ENCODE measurements around the gene SLC35F1.

Gene SLC35F1

DNA sequence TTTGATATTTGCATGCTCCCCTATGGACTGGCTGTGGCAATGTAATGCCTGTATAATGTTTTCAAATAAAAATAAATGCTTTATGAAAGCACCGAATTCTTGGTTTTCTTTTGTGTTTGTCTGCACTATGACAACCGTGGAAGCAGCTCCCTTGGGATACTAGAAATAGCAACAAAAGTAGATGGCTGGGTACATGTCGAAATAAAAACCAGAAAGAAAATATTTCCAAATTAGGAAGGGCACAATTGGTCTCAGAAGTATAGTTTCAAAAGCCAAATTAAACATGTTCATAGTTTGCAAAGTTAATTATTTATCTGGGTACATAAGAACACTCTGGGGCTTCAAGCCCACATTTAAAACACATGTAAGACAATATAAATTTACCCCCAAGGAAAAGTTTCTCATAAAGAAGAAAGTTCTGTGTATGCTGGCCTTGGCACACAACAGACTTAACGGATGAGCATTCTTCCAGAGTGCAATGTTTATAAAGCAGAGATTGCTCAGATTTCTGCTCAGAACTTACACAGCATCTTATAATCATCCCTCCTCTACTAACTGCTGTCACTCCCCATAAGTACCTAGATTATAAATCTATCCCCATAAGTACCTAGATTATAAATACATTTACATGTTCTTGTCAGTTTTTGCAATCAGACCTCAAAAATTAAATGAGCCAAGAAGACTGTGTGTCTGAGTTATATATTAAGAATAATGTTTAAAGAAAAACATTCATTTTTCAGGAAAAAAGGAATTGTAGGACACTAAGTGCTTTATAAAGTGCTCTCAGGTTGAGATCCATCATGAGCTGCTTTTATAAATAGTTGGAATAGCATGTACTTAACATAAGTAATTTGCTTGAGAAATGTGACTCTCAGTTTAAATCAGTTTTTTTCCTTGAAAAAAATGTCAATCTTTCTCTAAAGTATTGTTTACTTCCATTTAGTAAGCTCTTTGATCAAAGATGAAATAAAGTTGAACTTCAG is 410.8 kb downstream of the SLC35F1 start:
- H3K27ac ChIP-seq (ENCODE audit: poor library complexity, severe bottlenecking): no peak overlapping the region
- no peaks in the 10 kb centered on the region for H3K4me1 ChIP-seq (ENCODE audit: insufficient read depth, poor library complexity, severe bottlenecking)
- no peaks in the 10 kb centered on the region for H3K9me3 ChIP-seq (ENCODE audit: severe bottlenecking)
- TF ChIP-seq, protein P1, sequence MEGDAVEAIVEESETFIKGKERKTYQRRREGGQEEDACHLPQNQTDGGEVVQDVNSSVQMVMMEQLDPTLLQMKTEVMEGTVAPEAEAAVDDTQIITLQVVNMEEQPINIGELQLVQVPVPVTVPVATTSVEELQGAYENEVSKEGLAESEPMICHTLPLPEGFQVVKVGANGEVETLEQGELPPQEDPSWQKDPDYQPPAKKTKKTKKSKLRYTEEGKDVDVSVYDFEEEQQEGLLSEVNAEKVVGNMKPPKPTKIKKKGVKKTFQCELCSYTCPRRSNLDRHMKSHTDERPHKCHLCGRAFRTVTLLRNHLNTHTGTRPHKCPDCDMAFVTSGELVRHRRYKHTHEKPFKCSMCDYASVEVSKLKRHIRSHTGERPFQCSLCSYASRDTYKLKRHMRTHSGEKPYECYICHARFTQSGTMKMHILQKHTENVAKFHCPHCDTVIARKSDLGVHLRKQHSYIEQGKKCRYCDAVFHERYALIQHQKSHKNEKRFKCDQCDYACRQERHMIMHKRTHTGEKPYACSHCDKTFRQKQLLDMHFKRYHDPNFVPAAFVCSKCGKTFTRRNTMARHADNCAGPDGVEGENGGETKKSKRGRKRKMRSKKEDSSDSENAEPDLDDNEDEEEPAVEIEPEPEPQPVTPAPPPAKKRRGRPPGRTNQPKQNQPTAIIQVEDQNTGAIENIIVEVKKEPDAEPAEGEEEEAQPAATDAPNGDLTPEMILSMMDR (IDR thresholded peaks at IDR 0.05; ENCODE audit: poor library complexity, severe bottlenecking): no peak
- DNase-seq (ENCODE audit: low spot score) (no peak), ATAC-seq (ENCODE audit: low read depth) (no peak)
- no peak overlapping the region for H3K4me3 ChIP-seq (ENCODE audit: severe bottlenecking)
- no peaks in the 10 kb centered on the region for H3K36me3 ChIP-seq (ENCODE audit: low read depth)
- no peaks in the 10 kb centered on the region for H3K27me3 ChIP-seq (ENCODE audit: insufficient read depth, poor library complexity, severe bottlenecking)

DNA sequence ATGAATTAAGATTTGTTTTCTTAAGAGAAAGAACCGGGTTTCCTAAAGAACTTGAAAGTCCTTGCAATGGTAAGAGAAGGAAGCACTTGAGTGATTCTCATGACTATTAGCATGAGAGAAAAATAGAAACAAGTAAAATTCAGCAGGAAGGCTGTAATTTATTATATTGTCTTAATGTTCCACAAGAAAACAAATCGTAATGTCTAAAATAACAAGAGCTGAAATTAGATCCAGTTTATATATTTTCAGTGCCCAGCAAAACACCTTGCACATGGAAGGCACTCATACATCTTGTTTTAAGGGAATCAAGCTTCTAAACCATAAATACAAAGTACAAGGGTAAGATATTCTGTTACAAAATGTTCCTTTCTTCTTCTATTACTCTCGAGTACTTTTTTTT is 411.6 kb downstream of the SLC35F1 start:
- no peaks in the 10 kb centered on the region for H3K9me3 ChIP-seq (ENCODE audit: severe bottlenecking)
- no peak overlapping the region for H3K4me3 ChIP-seq (ENCODE audit: severe bottlenecking)
- no peaks in the 10 kb centered on the region for H3K36me3 ChIP-seq (ENCODE audit: low read depth)
- H3K4me1 ChIP-seq (ENCODE audit: insufficient read depth, poor library complexity, severe bottlenecking): no peaks in the 10 kb centered on the region
- no peak for ATAC-seq (ENCODE audit: low read depth)
- no peak for DNase-seq (ENCODE audit: low spot score)
- no peak overlapping the region for H3K27ac ChIP-seq (ENCODE audit: poor library complexity, severe bottlenecking)
- TF ChIP-seq, protein P1 (IDR thresholded peaks at IDR 0.05; ENCODE audit: poor library complexity, severe bottlenecking): no peak
- H3K27me3 ChIP-seq (ENCODE audit: insufficient read depth, poor library complexity, severe bottlenecking): no peaks in the 10 kb centered on the region

DNA sequence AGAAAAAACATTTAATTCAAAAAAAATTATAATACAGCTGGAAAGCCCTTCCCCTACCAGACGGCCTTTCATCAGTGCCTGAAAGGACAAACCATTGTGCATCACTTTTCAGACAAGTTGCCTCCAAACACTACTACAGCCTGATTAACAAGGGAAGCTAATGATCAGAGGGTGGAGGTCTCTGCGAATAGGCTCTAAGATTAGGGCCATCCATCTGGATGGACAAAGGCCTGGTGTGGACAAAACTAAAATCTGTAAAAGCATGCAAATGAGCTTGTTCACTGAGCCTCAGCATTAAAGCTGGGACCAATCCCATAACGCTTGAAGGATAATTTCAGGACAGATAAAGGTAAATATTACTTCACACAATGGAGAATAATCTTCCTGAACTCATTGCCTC is 412.4 kb downstream of the SLC35F1 start:
- no peak for DNase-seq (ENCODE audit: low spot score)
- no peak for ATAC-seq (ENCODE audit: low read depth)
- Histone ChIP-seq H3K27ac (ENCODE audit: poor library complexity, severe bottlenecking) (no peak overlapping the region), H3K4me1 (ENCODE audit: insufficient read depth, poor library complexity, severe bottlenecking) (no peaks in the 10 kb centered on the region), H3K9me3 (ENCODE audit: severe bottlenecking) (no peaks in the 10 kb centered on the region), H3K27me3 (ENCODE audit: insufficient read depth, poor library complexity, severe bottlenecking) (no peaks in the 10 kb centered on the region), H3K36me3 (ENCODE audit: low read depth) (no peaks in the 10 kb centered on the region), H3K4me3 (ENCODE audit: severe bottlenecking) (no peak overlapping the region)
- TF ChIP-seq, protein P1 (IDR thresholded peaks at IDR 0.05; ENCODE audit: poor library complexity, severe bottlenecking): no peak

DNA sequence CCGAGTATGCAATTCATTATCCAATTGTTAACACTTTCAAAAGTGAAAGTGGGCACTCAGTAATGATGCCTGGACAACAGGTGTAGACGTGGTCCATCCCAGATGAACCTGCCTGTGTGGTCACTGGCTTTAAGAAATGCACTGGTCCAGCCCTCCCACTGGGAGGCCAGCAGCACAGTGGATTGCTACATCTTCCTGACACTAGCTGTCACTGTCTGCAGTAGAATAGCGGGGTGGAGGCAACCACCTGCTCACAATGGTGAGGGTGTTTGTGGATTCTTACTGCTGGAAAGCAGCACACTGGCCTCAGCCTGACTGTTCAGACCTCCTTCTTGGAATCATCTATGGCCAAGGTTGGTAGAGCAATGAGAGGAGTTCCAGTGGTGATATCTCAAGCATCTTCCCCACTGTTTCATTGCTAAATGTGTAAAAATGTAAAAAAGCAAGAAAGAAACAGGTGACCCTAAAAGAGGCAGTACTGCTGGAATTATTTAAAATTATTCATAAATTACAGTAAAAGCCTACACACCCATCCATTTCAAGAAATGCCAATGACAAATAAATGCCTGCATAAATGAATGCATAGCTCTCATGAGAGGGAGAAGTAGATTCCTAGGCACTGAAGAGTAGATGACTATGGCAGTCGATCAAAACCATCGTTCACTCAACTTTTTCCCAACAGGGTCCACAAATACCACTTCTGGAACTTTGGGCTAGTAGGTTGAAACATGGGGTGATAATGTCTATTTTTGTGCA is 413.0 kb downstream of the SLC35F1 start:
- Histone ChIP-seq H3K9me3 (ENCODE audit: severe bottlenecking) (no peaks in the 10 kb centered on the region), H3K4me1 (ENCODE audit: insufficient read depth, poor library complexity, severe bottlenecking) (no peaks in the 10 kb centered on the region), H3K36me3 (ENCODE audit: low read depth) (no peaks in the 10 kb centered on the region), H3K27me3 (ENCODE audit: insufficient read depth, poor library complexity, severe bottlenecking) (no peaks in the 10 kb centered on the region), H3K4me3 (ENCODE audit: severe bottlenecking) (no peak overlapping the region), H3K27ac (ENCODE audit: poor library complexity, severe bottlenecking) (no peak overlapping the region)
- TF ChIP-seq, protein P1 (IDR thresholded peaks at IDR 0.05; ENCODE audit: poor library complexity, severe bottlenecking): no peak
- ATAC-seq (ENCODE audit: low read depth): no peak
- DNase-seq (ENCODE audit: low spot score): no peak

Measured in RWPE2 (cell line).